ENCODE measurements around the gene MCTP1.

- TF ChIP-seq EZH2phosphoT487 (IDR thresholded peaks at IDR 0.05; ENCODE audit: low read length) (no peak), CTCF (IDR thresholded peaks at IDR 0.05; ENCODE audit: low read length) (no peak)
Observed at GRCh38 chr5:94707359-94707758, 577.5 kb downstream of the MCTP1 start.

Data from MM.1S (cell line).